ENCODE measurements around the gene MT1X. TPM values are rescaled to one million over a fixed set of nuclear protein-coding genes. Genes with fewer than 3 reads are reported as not detected.

Gene MT1X
- total RNA-seq, 1 donor from 2014 or later = 36.3 TPM

GRCh38 chr16:56684256-56684925 lies 2.1 kb downstream of the MT1X start:
- peaks cover 8% of the 10 kb centered on the region for H3K27me3 Mint-ChIP-seq
- H3K27ac Mint-ChIP-seq = no peak overlapping the region
- DNase-seq (no peak), ATAC-seq (ENCODE audit: low read depth) (no peak)
- H3K36me3 Mint-ChIP-seq (ENCODE audit: low read depth) = no peaks in the 10 kb centered on the region
- H3K9me3 Mint-ChIP-seq = no peaks in the 10 kb centered on the region
- no peak overlapping the region for H3K4me3 Mint-ChIP-seq
- intact Hi-C loops (cut with micrococcal nuclease) = loop anchor here (5.0 kb wide), 3 partner anchors 42 to 167 kb away; no protein-coding TSS in a partner anchor
- no peak for TF ChIP-seq CTCF (IDR thresholded peaks at IDR 0.05)
- peaks cover 11% of the 10 kb centered on the region for H3K4me1 Mint-ChIP-seq
- ChIA-PET POLR2A (no interaction called here), CTCF (interaction anchor here (1.2 kb wide), 1 partner anchor 18 kb away, joined by 3 read pairs; no protein-coding TSS in a partner anchor)

- H3K4me1 Mint-ChIP-seq = peaks cover 11% of the 10 kb centered on the region
- H3K9me3 Mint-ChIP-seq = no peaks in the 10 kb centered on the region
- intact Hi-C loops (cut with micrococcal nuclease) = loop anchor here (5.0 kb wide), 3 partner anchors 43 to 168 kb away; no protein-coding TSS in a partner anchor
- H3K27ac Mint-ChIP-seq = no peak overlapping the region
- no peak overlapping the region for H3K4me3 Mint-ChIP-seq
- ATAC-seq (ENCODE audit: low read depth) (no peak), DNase-seq (no peak)
- ChIA-PET POLR2A (no interaction called here), CTCF (interaction anchor here (1.2 kb wide), 1 partner anchor 17 kb away, joined by 3 read pairs; no protein-coding TSS in a partner anchor)
- TF ChIP-seq CTCF (IDR thresholded peaks at IDR 0.05) = no peak
- no peaks in the 10 kb centered on the region for H3K36me3 Mint-ChIP-seq (ENCODE audit: low read depth)
- peaks cover 8% of the 10 kb centered on the region for H3K27me3 Mint-ChIP-seq
These were observed 2.8 kb downstream of the MT1X start for GRCh38 chr16:56684926-56685590.

GRCh38 chr16:56686758-56687157 lies 4.5 kb downstream of the MT1X start:
- ATAC-seq (ENCODE audit: low read depth) = no peak
- no peak for DNase-seq
- intact Hi-C loops (cut with micrococcal nuclease) = no loop called here
- H3K27ac Mint-ChIP-seq = no peak overlapping the region
- TF ChIP-seq CTCF (IDR thresholded peaks at IDR 0.05) = no peak
- H3K4me3 Mint-ChIP-seq = no peak overlapping the region
- no peaks in the 10 kb centered on the region for H3K36me3 Mint-ChIP-seq (ENCODE audit: low read depth)
- peaks cover 12% of the 10 kb centered on the region for H3K27me3 Mint-ChIP-seq
- CTCF ChIA-PET = no interaction called here
- H3K4me1 Mint-ChIP-seq = peaks cover 4% of the 10 kb centered on the region
- H3K9me3 Mint-ChIP-seq = peaks cover 3% of the 10 kb centered on the region
- POLR2A ChIA-PET = interaction anchor here (0.6 to 0.7 kb wide), 2 partner anchors 15 to 1025 kb away, joined by 3 read pairs; no protein-coding TSS in a partner anchor

- intact Hi-C loops (cut with micrococcal nuclease) = no loop called here
- ChIA-PET CTCF (no interaction called here), POLR2A (interaction anchor here (0.5 kb wide), 1 partner anchor 108 kb away, joined by 6 read pairs; no protein-coding TSS in a partner anchor)
- H3K4me1 Mint-ChIP-seq = no peaks in the 10 kb centered on the region
- H3K4me3 Mint-ChIP-seq = no peak overlapping the region
- H3K9me3 Mint-ChIP-seq = peaks cover 3% of the 10 kb centered on the region
- no peak for TF ChIP-seq CTCF (IDR thresholded peaks at IDR 0.05)
- DNase-seq (no peak), ATAC-seq (ENCODE audit: low read depth) (no peak)
- H3K27ac Mint-ChIP-seq = no peak overlapping the region
- peaks cover 12% of the 10 kb centered on the region for H3K27me3 Mint-ChIP-seq
- no peaks in the 10 kb centered on the region for H3K36me3 Mint-ChIP-seq (ENCODE audit: low read depth)
These were observed 6.5 kb downstream of the MT1X start for GRCh38 chr16:56688762-56689161.

GRCh38 chr16:56689171-56689570 lies 6.9 kb downstream of the MT1X start:
- Mint-ChIP-seq H3K4me1 (no peaks in the 10 kb centered on the region), H3K36me3 (ENCODE audit: low read depth) (no peaks in the 10 kb centered on the region), H3K4me3 (no peak overlapping the region), H3K9me3 (peaks cover 3% of the 10 kb centered on the region), H3K27me3 (peaks cover 12% of the 10 kb centered on the region), H3K27ac (no peak overlapping the region)
- ChIA-PET CTCF (no interaction called here), POLR2A (no interaction called here)
- no peak for TF ChIP-seq CTCF (IDR thresholded peaks at IDR 0.05)
- DNase-seq (no peak), ATAC-seq (ENCODE audit: low read depth) (no peak)
- intact Hi-C loops (cut with micrococcal nuclease) = no loop called here
